HCT116 (cell line): ENCODE results near the gene SUPT16H. TPM values are rescaled to one million over a fixed set of nuclear protein-coding genes. Genes with fewer than 3 reads are reported as not detected.

ENCODE experiments used
- ATAC-seq: fragments of 200-7000 bp; cut with Tn5 transposase; 2 replicates; pipeline ENCODE4 v1.9.1; 2020; ENCODE audit warnings: mild to moderate bottlenecking, moderate library complexity
- BruUV-seq: library from RNA; stranded (reverse); fragments of 400-500 nt; replicated peaks from 2 replicates; lab custom pipeline; 2021; lab: Mats Ljungman, UMichigan
- CTCF ChIA-PET: fragments of 300-600 bp; sonication (Branson Sonifier 250); formaldehyde crosslinking; loops from one replicate; lab custom pipeline; 2021; ENCODE audit warnings: antibody characterized with exemption; lab: Charles Lee
- POLR2A ChIA-PET: fragments of 300-600, 350-600 bp; sonication (Branson Sonifier 250); formaldehyde crosslinking; loops from one replicate; lab custom pipeline; 2021; ENCODE audit warnings: antibody characterized with exemption; lab: Charles Lee
- RAD21 ChIA-PET, 2 experiments: fragments of 300-600 bp; sonication (Branson Sonifier 250); formaldehyde crosslinking; loops; one replicate each; lab custom pipeline; 2023; ENCODE audit warnings: low total read pairs in 2 of 2; ENCODE audit not compliant: uncharacterized antibody in 2 of 2, unreplicated experiment in 2 of 2, low non-redundant PET in 1 of 2; lab: Charles Lee
- DNase-seq: peaks from one replicate; pipeline ENCODE4 v3.0.0-alpha.2; 2010; ENCODE audit warnings: low read depth, low spot score
- H2AFZ ChIP-seq: fragments of 200-600 bp; shearing (Covaris generic), sonication (generic); 2 replicates; pipeline ENCODE4 v1.6.1; 2017; ENCODE audit warnings: low read depth, mixed run types, mixed read lengths, antibody characterized with exemption, low read length; ENCODE audit not compliant: poor library complexity, severe bottlenecking
- H3K27ac ChIP-seq: 2 replicates; pipeline ENCODE4 v1.5.1; 2012; ENCODE audit warnings: low read depth, low read length
- H3K27me3 ChIP-seq: fragments of 200-600 bp; sonication (generic); 2 replicates; pipeline ENCODE4 v1.6.1; 2016; ENCODE audit warnings: mixed run types, low read length, mixed read lengths; ENCODE audit not compliant: insufficient read depth
- H3K36me3 ChIP-seq, 2 experiments: fragments of 200-500 bp in 1 of 2; fragments of 200-600 bp in 1 of 2; sonication (Bioruptor generic) in 1 of 2; sonication (generic) in 1 of 2; 2 replicates each; pipeline versions ENCODE4 v1.5.1 to v1.6.1; 2014 to 2016; ENCODE audit warnings: low read length in 2 of 2, inconsistent platforms in 1 of 2, mixed read lengths in 1 of 2, mixed run types in 1 of 2; ENCODE audit not compliant: insufficient read depth in 2 of 2, control insufficient read depth in 1 of 2
- H3K4me1 ChIP-seq, 2 experiments: fragments of 200-600 bp in 1 of 2; sonication (generic) in 1 of 2; 2 replicates each; pipeline versions ENCODE4 v1.5.1 to v1.6.1; 2012 to 2017; ENCODE audit warnings: low read length in 2 of 2, inconsistent platforms in 1 of 2, mild to moderate bottlenecking in 1 of 2, mixed read lengths in 1 of 2, mixed run types in 1 of 2, moderate library complexity in 1 of 2; ENCODE audit not compliant: insufficient read depth in 2 of 2, control insufficient read depth in 1 of 2
- H3K4me2 ChIP-seq: fragments of 200-600 bp; sonication (generic); 2 replicates; pipeline ENCODE4 v1.6.1; 2017; ENCODE audit warnings: mixed run types, low read length, mixed read lengths
- H3K4me3 ChIP-seq, 2 experiments: fragments of 200-600 bp in 1 of 2; sonication (generic) in 1 of 2; replicated peaks in 1 of 2; 2 replicates each; pipeline ENCODE4 v1.5.1; 2011 to 2016; ENCODE audit warnings: low read length in 2 of 2, control low read depth in 1 of 2, low read depth in 1 of 2, mild to moderate bottlenecking in 1 of 2, mixed read lengths in 1 of 2, mixed run types in 1 of 2
- H3K79me2 ChIP-seq: fragments of 200-600 bp; sonication (generic); 2 replicates; pipeline ENCODE4 v1.6.1; 2017; ENCODE audit warnings: mild to moderate bottlenecking, mixed run types, low read length, moderate library complexity, mixed read lengths; ENCODE audit not compliant: insufficient read depth
- H3K9ac ChIP-seq: fragments of 200-600 bp; sonication (generic); 2 replicates; pipeline ENCODE4 v1.6.1; 2016; ENCODE audit warnings: low read length, mixed read lengths
- H3K9me2 ChIP-seq: fragments of 200-600 bp; sonication (generic), shearing (Covaris generic); 2 replicates; pipeline ENCODE4 v1.6.1; 2017; ENCODE audit warnings: mixed run types, mild to moderate bottlenecking, moderate library complexity; ENCODE audit not compliant: insufficient read depth
- H3K9me3 ChIP-seq, 2 experiments: fragments of 200-500 bp in 1 of 2; fragments of 200-600 bp in 1 of 2; sonication (Bioruptor generic) in 1 of 2; sonication (generic) in 1 of 2; 2 replicates each; pipeline ENCODE4 v1.6.1; 2014 to 2017; ENCODE audit warnings: low read length in 2 of 2, mixed read lengths in 2 of 2, inconsistent platforms in 1 of 2, low read depth in 1 of 2, mild to moderate bottlenecking in 1 of 2, mixed run types in 1 of 2, moderate library complexity in 1 of 2; ENCODE audit not compliant: control insufficient read depth in 1 of 2, insufficient read depth in 1 of 2
- H4K20me1 ChIP-seq: fragments of 200-600 bp; sonication (generic), shearing (Covaris generic); 2 replicates; pipeline ENCODE4 v1.6.1; 2017; ENCODE audit warnings: mixed run types, mild to moderate bottlenecking, moderate library complexity; ENCODE audit not compliant: insufficient read depth
- CEBPB ChIP-seq: IDR thresholded peaks from 2 replicates; pipeline ENCODE4 v1.6.1; 2012; ENCODE audit warnings: low read depth
- ELF1 ChIP-seq: IDR thresholded peaks from 2 replicates; pipeline ENCODE4 v1.6.1; 2012; ENCODE audit warnings: low read depth, borderline replicate concordance
- EZH2phosphoT487 ChIP-seq: fragments of 200-600 bp; IDR thresholded peaks from 2 replicates; pipeline ENCODE4 v1.6.1; 2018; ENCODE audit warnings: antibody characterized with exemption, borderline replicate concordance
- FOSL1 ChIP-seq: IDR thresholded peaks from 2 replicates; pipeline ENCODE4 v1.6.1; 2012; ENCODE audit warnings: low read depth
- JUND ChIP-seq: IDR thresholded peaks from 2 replicates; pipeline ENCODE4 v1.6.1; 2012
- POLR2AphosphoS5 ChIP-seq: IDR thresholded peaks from 2 replicates; pipeline ENCODE4 v1.6.1; 2011; ENCODE audit warnings: mild to moderate bottlenecking, low read depth, low read length, moderate library complexity
- RAD21 ChIP-seq: IDR thresholded peaks from 2 replicates; pipeline ENCODE4 v1.6.1; 2012; ENCODE audit warnings: low read depth, mild to moderate bottlenecking
- SIN3A ChIP-seq: IDR thresholded peaks from 2 replicates; pipeline ENCODE4 v1.6.1; 2012; ENCODE audit warnings: low read depth
- SP1 ChIP-seq: IDR thresholded peaks from 2 replicates; pipeline ENCODE4 v1.6.1; 2012; ENCODE audit warnings: low read depth
- SRF ChIP-seq: IDR thresholded peaks from 2 replicates; pipeline ENCODE4 v1.6.1; 2012; ENCODE audit warnings: low read depth
- ZNF274 ChIP-seq: fragments of 200-500 bp; sonication (Bioruptor generic); IDR thresholded peaks from 2 replicates; pipeline ENCODE4 v1.6.1; 2014; ENCODE audit warnings: mild to moderate bottlenecking, low read depth, low read length, inconsistent platforms
- intact Hi-C: fragments of 100-400 bp; cut with micrococcal nuclease; formaldehyde crosslinking; loops from 2 replicates; pipeline ENCODE4 v1.10.0; 2022
- total RNA-seq: library from RNA; stranded (reverse); gene quantifications from one replicate; pipeline ENCODE4 v1.2.1, GENCODE V29; 2021; ENCODE audit not compliant: unreplicated experiment
- TF ChIP-seq, protein P1 (sequence below), 3 experiments: fragments of 200-600 bp in 1 of 3; sonication (generic) in 1 of 3; IDR thresholded peaks in 2 of 3; conservative IDR thresholded peaks in 1 of 3; 2 replicates each; pipeline ENCODE4 v1.5.1; 2012 to 2017; ENCODE audit warnings: low read depth in 2 of 3, low read length in 2 of 3, antibody characterized with exemption in 1 of 3, borderline replicate concordance in 1 of 3, control low read depth in 1 of 3, mild to moderate bottlenecking in 1 of 3, mixed read lengths in 1 of 3, mixed run types in 1 of 3, moderate library complexity in 1 of 3; ENCODE audit not compliant: insufficient read depth in 1 of 3
- TF ChIP-seq, protein P2 (sequence below): IDR thresholded peaks from 2 replicates; pipeline ENCODE4 v1.6.1; 2011; ENCODE audit warnings: mild to moderate bottlenecking, low read length, moderate library complexity; ENCODE audit not compliant: insufficient replicate concordance; ENCODE audit errors: extremely low read depth

Gene SUPT16H
- total RNA-seq, 1 experiment from 2014 or later: 154 TPM

DNA sequence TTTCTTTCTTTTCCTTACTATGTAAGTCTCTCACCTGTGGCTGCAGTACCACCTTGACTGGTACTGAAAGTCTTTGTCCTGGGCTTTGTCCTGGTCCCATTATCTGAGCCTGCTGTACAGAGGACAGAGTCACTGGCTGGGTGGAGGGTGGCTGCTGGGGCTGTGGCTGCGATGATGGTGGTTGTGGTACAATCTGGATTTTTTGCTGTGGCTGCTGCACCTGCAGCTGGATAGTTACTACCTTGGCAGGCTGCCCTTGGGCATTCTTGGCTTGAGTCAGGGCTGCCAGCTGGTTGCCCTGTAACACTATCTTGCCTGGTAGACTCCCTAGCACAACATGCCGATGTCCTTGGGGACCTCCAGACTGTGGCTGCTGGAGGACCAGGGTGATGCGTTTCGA is 45.1 kb upstream of the SUPT16H start:
- Histone ChIP-seq H3K9me2 (no peaks in the 10 kb centered on the region), H3K4me1 (no peaks in the 10 kb centered on the region), H3K9ac (no peak overlapping the region), H3K36me3 (peaks cover 54 to 65% of the 10 kb centered on the region in 2 experiments), H3K27ac (no peak overlapping the region), H4K20me1 (no peaks in the 10 kb centered on the region), H3K79me2 (peaks cover 65% of the 10 kb centered on the region), H3K9me3 (no peaks in the 10 kb centered on the region), H3K4me3 (no peak overlapping the region), H3K4me2 (no peak overlapping the region), H2AFZ (no peak overlapping the region), H3K27me3 (no peaks in the 10 kb centered on the region)
- ChIA-PET RAD21 (no interaction called here), CTCF (no interaction called here), POLR2A (no interaction called here)
- intact Hi-C loops: no loop called here
- ATAC-seq (no peak), DNase-seq (no peak)
- no TSS peak for BruUV-seq
- TF ChIP-seq FOSL1 (no peak), SP1 (no peak), SIN3A (no peak), SRF (no peak), ELF1 (no peak), POLR2AphosphoS5 (no peak), CEBPB (no peak), ZNF274 (no peak), JUND (no peak), EZH2phosphoT487 (no peak), RAD21 (no peak)
- TF ChIP-seq, protein P1, sequence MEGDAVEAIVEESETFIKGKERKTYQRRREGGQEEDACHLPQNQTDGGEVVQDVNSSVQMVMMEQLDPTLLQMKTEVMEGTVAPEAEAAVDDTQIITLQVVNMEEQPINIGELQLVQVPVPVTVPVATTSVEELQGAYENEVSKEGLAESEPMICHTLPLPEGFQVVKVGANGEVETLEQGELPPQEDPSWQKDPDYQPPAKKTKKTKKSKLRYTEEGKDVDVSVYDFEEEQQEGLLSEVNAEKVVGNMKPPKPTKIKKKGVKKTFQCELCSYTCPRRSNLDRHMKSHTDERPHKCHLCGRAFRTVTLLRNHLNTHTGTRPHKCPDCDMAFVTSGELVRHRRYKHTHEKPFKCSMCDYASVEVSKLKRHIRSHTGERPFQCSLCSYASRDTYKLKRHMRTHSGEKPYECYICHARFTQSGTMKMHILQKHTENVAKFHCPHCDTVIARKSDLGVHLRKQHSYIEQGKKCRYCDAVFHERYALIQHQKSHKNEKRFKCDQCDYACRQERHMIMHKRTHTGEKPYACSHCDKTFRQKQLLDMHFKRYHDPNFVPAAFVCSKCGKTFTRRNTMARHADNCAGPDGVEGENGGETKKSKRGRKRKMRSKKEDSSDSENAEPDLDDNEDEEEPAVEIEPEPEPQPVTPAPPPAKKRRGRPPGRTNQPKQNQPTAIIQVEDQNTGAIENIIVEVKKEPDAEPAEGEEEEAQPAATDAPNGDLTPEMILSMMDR (IDR thresholded peaks at IDR 0.05 in 2 of 3, conservative IDR thresholded peaks at IDR 0.05 in 1 of 3; ENCODE audit: borderline replicate concordance in 1 of 3, insufficient read depth in 1 of 3, low read depth in 2 of 3, low read length in 2 of 3): no peak
- TF ChIP-seq, protein P2, sequence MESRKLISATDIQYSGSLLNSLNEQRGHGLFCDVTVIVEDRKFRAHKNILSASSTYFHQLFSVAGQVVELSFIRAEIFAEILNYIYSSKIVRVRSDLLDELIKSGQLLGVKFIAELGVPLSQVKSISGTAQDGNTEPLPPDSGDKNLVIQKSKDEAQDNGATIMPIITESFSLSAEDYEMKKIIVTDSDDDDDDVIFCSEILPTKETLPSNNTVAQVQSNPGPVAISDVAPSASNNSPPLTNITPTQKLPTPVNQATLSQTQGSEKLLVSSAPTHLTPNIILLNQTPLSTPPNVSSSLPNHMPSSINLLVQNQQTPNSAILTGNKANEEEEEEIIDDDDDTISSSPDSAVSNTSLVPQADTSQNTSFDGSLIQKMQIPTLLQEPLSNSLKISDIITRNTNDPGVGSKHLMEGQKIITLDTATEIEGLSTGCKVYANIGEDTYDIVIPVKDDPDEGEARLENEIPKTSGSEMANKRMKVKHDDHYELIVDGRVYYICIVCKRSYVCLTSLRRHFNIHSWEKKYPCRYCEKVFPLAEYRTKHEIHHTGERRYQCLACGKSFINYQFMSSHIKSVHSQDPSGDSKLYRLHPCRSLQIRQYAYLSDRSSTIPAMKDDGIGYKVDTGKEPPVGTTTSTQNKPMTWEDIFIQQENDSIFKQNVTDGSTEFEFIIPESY: no peak
